NCI-H1092 (cell line): ENCODE results near the gene GADD45B.
"Not testable (repeated sequence)": the region's sequence is repeated elsewhere in the genome, so short reads cannot be mapped to it uniquely, and the experiment has no call there.

ENCODE experiments used
- DNase-seq: peaks from one replicate; lab custom pipeline; 2025; lab: John Stamatoyannopoulos, UW

GADD45B gene

DNA sequence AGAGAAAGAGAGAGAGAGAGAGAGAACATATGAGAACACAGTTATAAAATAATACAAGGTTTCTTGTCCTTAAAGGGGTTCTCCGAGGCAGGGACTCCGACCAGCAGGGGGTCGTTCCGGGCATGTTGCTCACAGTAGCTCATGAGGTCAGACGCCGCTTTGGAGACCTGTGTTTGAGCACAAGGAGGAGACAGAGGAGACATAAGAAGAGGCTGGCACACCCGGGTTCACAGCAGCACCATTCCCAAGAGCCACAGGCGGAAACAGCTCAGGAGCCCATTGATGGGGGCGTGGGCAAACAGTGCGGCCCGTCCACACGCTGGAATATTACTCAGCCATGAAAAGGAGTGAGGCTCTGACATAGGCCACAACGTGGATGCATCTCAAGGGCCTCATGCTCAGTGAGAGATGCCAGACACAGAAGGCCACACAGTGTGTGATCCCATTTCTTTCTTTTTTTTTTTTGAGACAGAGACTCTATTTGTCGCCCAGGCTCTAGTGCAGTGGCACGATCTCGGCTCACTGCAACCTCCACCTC, 39.1 kb downstream of the GADD45B start:
- no peak for DNase-seq

DNA sequence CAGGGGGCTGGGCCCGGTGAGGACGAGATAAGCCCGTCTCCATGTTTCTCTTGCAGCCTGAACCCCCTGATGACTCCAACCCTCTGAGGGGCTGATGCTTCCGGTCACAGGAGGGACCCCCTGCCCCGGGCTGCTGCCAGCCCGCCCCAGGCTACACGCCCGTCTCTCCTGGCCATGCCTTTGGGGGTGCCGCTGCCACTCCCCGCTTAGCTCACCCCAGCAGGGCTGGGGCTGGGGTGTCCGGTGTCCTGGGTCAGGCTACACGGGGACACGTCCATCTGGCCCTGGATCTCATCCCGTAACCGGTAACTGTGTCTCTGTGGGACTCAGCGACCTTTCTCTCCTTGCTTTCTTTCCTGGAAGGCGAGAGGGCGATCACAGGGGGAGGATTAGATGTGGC, 40.8 kb downstream of the GADD45B start:
- no peak for DNase-seq

DNA sequence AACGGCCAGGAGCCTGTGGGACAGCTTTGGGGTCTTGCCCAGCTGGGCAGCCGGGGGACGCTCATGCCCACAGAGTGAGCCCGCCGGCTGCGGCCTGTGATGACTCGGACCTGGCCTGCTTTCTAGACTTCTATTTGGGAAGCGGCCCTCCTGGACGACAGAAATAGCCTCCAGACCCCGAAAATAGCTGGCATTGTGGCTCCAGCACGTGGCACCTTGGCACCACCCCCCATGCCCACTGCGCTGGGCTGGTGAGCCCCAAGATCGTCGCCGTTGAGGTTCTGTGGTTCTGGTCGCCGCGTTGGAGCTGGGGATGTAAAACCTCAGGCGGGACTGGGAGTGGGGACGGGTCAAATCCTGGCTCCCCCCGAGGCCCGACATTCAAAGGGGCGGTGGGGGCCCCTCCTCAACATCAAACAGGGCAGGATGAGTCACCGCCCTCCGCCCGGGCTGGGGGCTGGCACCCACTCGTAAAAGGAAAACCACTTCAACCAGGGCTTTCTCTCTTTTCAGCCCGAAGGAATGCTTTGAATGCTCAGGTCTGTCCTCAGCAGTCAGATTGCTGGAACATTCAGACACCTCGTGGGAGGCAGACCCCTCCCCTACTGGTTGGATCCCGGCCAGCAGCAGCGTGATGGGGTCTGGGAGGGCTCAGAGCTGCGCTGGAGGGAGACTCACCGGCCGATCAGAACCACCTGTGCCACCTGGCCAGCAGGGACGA, 42.1 kb downstream of the GADD45B start:
- no peak for DNase-seq

DNA sequence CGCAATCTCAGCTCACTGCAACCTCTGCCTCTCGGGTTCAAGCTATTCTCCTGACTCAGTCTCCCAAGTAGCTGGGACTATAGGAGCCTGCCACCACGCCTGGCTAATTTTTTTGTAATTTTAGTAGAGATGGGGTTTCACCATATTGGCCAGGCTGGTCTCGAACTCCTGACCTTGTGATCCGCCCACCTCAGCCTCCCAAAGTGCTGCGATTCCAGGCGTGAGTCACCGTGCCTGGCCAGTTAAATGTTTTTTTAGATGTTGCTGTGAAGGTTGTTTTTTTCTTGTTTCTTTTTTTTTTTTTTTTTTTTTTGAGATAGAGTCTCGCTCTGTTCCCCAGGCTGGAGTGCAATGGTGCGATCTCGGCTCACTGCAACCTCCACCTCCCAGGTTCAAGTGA, 42.9 kb downstream of the GADD45B start:
- DNase-seq: not testable (repeated sequence)

DNA sequence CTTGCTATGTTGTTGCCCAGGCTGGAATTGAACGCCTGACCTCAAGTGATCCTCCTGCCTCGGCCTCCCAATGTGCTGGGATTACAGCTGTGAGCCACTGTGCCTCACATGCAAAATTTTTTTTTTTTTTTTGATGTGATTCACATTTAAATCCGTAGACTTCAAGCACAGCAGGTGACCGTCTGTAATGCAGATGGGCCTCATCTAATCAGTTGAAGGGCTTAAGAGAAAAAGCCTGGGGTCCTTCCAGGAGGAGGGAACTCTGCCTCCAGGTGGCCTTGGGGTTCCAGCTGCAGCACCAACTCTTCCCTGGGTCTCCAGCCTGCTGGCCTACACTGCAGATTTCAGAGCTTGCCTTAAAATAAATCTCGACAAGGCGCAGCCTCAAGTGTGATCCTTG, 43.6 kb downstream of the GADD45B start:
- DNase-seq: no peak

DNA sequence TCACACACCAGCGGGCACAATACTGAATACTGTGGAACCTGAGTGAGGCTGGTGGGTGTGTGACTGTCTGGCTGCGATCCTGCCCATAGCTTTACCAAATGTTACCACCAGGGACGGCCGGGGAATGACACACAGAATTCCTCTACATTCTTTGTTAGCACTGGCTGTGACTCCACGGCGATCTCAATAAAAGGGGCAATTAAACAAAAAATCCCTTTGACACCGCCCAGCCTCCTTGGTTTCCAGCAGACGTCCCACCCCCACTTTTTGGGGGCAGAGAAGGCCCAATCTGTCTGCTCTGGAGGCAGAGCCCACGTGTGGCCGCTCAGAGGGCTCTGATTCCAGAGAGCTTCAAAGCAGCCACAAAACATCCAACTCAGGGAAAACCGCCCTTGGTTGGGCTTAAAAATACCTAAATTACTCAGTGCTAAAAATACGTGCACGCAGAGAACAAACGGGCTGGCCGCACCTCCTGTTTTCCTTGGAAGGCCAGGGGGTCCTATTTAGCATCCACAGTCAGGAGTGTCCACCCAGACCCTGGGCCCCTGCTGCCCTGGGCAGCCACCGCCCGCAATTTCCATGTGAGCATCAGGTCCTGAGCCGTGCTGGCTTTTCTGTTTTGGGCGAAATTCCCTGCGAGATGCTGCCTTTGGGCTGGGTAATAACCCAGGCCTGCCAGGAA, 47.8 kb downstream of the GADD45B start:
- DNase-seq: no peak

DNA sequence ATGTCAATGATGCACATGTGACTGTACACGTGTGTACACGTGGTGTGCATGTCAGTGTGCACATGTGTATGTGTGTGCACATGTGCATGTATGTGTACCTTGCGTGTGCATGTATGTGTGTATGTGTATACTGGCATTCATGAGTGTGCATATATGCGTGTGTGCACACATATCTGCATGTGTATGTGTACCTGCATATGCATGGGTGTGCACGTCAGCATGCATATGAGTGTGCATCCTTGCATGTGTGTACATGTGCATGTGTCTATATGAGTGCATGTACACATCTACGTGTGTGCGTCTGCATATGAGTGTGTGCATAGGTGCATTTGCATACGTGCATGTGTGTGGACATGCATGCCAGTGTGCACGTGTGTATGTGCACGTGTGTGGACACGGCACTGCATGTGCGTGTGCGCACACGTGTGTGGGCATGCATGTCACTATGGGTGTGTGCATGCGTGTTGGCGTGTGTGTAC, 48.5 kb downstream of the GADD45B start:
- DNase-seq: no peak

DNA sequence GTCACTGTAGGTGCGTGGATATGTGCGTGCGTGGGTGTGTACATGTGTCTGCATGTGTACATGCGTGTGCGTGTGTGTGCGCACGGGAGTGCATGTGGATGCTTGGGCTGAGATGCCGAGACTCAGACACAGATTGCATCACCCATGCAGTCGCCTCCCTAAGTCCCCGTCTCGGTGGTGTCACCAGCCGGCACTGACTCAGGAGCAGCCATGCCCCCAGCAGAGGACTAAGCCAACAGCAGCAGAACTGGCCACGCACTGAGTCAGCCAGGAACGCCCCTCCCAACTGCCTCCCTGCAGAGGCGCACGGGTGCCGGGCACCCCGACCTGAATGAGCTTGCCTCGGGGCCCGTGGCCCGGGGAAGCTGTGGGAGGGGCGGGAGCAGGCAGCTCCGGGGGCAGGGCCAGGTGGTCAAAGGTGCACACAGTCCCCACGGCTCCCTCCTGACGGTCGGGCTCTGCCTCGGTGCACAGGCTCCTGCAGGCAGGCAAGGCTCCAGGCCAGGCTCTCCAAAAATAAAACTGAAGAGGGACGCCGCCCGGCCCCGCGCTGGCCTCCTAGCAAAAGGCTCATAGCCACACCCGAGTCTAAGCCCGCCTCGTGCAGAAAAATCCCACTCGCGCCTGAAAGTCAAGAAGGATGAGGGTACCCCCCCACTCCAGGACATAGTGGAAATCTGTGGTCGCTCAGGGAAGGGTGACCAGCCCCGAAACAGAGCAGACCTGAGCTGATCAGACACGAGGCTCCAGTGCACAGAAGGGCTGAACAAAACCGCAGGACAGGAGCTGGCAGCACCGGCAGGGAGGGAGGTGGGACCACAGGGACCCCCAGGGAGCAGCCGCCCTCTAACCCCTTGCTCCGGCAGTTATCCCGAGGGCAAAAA, 49.2 kb downstream of the GADD45B start:
- no peak for DNase-seq

DNA sequence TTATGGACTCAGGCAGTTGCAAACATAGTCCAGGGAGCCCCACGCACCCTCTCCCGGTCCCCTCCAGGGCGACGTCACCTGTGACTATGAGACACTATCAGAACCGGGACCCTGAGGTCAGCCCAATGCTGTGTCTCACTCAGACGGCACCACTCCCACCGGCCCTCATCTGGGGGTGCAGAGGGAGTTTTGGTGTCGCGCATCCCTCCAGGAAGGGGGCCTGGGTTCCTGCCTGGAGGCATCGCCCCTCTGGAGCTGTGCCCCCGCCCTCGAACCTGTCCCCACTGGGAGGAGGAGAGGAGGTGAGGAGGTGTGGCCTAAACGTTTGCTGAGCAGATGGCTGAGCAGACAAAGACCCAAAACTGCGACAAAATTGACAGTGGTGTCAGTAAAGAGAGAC, 51.2 kb downstream of the GADD45B start:
- DNase-seq: no peak

DNA sequence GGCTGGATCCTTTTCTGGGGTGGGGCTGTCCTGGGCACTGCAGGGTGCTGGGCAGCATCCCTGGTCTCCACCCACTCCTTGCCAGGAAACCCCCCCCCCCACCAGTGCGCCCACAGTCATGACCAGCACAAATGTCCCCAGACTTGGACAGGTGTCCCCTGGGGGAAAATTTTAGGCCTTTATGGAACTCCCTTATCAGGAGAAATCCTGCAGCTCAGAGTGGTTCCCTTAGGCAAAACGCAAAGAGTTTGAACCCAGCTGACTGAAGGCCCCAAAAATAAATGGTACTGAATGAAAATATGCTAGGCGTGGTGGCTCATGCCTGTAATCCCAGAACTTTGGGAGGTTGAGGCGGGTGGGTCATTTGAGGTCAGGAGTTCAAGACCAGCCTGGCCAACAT, 51.8 kb downstream of the GADD45B start:
- DNase-seq: no peak
